Nucleus accumbens (tissue), 56 donors: ENCODE measurements around the gene M1AP.

Source experiments
- DNase-seq, 56 donors: peaks; one replicate each; lab custom pipeline; 2025; lab: John Stamatoyannopoulos, UW

Gene M1AP

GRCh38 chr2:74528600-74529356 is 119.4 kb downstream of the M1AP start:
- DNase-seq, result peak in 2 of 56 donors; percentile 43 to 58

- DNase-seq, result no peak
Observed at GRCh38 chr2:74527741-74528140, 120.4 kb downstream of the M1AP start.

GRCh38 chr2:74526649-74527230 is 121.4 kb downstream of the M1AP start:
- no peak for DNase-seq

- DNase-seq, result peak in 1 of 56 donors; percentile 15
Observed at GRCh38 chr2:74525717-74526648, 122.1 kb downstream of the M1AP start, which contains the start of gene DQX1. Gene DQX1, minus strand, starts transcription at chr2:74526231. Its CDS starts 502 bp downstream, at chr2:74525729.

- DNase-seq, result no peak
Observed at GRCh38 chr2:74524955-74525716, 123.0 kb downstream of the M1AP start.

- DNase-seq, result no peak
Observed at GRCh38 chr2:74524005-74524404, 124.1 kb downstream of the M1AP start.

- no peak for DNase-seq
Observed at GRCh38 chr2:74522516-74522915, 125.6 kb downstream of the M1AP start.

GRCh38 chr2:74516650-74517049 is 131.5 kb downstream of the M1AP start:
- no peak for DNase-seq

GRCh38 chr2:74515981-74516633 is 132.0 kb downstream of the M1AP start:
- peak in 33 of 56 donors; percentile 3 to 60 (median 13) for DNase-seq

GRCh38 chr2:74515271-74515980 is 132.7 kb downstream of the M1AP start:
- no peak for DNase-seq

GRCh38 chr2:74514368-74515270 is 133.5 kb downstream of the M1AP start, which contains the start of gene TLX2:
Gene TLX2, plus strand, starts transcription at chr2:74514450. Its CDS starts 357 bp downstream, at chr2:74514807.
- no peak for DNase-seq

- DNase-seq, result no peak
Observed at GRCh38 chr2:74513605-74514367, 134.3 kb downstream of the M1AP start.

GRCh38 chr2:74512744-74513604 is 135.2 kb downstream of the M1AP start:
- DNase-seq, result no peak

GRCh38 chr2:74511104-74511989 is 136.8 kb downstream of the M1AP start:
- DNase-seq, result no peak

- DNase-seq, result no peak
Observed at GRCh38 chr2:74510272-74510671, 137.9 kb downstream of the M1AP start.
